Measurements from ENCODE around the gene PCP4.

DNA sequence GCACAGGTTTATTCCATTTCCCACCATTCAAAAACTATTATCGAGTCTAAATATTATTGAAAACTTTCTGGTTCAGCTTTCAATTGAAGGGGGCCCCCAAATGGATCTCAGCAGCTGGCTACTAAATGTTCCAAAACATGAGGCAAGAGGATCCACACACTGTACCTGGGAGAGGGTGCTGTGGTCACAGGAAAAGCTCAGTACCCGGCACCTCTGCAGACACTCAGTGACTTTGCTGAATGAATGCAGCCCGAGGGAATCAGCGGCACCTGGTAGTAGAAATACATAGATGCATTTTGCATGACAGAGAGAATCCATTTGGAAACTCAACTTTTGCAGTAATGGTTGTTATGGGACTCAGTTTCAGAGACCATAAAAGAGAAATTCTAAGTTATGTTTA lies 89.3 kb downstream of the PCP4 start:
- TF ChIP-seq, protein P1, sequence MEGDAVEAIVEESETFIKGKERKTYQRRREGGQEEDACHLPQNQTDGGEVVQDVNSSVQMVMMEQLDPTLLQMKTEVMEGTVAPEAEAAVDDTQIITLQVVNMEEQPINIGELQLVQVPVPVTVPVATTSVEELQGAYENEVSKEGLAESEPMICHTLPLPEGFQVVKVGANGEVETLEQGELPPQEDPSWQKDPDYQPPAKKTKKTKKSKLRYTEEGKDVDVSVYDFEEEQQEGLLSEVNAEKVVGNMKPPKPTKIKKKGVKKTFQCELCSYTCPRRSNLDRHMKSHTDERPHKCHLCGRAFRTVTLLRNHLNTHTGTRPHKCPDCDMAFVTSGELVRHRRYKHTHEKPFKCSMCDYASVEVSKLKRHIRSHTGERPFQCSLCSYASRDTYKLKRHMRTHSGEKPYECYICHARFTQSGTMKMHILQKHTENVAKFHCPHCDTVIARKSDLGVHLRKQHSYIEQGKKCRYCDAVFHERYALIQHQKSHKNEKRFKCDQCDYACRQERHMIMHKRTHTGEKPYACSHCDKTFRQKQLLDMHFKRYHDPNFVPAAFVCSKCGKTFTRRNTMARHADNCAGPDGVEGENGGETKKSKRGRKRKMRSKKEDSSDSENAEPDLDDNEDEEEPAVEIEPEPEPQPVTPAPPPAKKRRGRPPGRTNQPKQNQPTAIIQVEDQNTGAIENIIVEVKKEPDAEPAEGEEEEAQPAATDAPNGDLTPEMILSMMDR (conservative IDR thresholded peaks at IDR 0.05; ENCODE audit: low read length) = no peak
- TF ChIP-seq EZH2phosphoT487 (IDR thresholded peaks at IDR 0.05; ENCODE audit: borderline replicate concordance, low read depth, low read length) = no peak

Measured in OCI-LY7 (cell line).